HG03565 (cell line): ENCODE measurements around the gene TRIM62.

ENCODE experiments used
- ATAC-seq: cut with Tn5 transposase; IDR thresholded peaks from one replicate; pipeline ENCODE4 v1.9.1; 2021; ENCODE audit warnings: mild to moderate bottlenecking, moderate library complexity; ENCODE audit not compliant: unreplicated experiment

TRIM62 gene

GRCh38 chr1:33180911-33181890, 642 bp downstream of the TRIM62 start:
- no peak for ATAC-seq

GRCh38 chr1:33180226-33180910, 1.5 kb downstream of the TRIM62 start:
- ATAC-seq, result peak; percentile 60

DNA sequence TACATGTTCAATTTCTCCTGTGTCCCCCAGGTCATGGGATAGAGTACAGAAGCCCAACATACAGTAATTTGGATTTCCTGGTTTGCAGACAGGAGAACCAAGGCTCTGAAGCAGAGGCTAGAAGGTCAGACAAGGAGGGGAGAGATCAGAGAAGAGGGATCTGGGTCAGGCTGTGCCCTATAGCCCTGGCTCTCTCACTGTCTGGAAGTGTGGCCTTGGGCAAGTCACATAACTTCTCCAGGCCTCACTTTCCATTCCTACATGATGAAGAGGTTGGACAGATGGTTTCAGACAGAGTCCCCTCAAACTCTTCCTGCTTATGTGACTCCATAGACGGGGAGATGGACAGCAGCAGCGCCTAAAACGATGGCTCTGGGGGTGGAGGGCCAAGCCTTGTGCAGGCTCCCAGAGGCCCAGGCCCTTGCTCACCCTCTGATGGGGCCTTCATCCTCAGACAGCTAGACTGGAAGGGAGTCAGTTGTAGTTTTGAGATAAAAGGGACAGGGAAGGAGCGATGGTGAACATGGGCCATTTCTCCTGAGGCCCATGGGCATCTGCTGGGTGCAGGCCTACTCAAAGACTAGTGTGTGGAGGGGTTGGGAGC, 2.9 kb downstream of the TRIM62 start:
- ATAC-seq, result no peak

- no peak for ATAC-seq
These were observed 3.8 kb downstream of the TRIM62 start for GRCh38 chr1:33177996-33178540.

DNA sequence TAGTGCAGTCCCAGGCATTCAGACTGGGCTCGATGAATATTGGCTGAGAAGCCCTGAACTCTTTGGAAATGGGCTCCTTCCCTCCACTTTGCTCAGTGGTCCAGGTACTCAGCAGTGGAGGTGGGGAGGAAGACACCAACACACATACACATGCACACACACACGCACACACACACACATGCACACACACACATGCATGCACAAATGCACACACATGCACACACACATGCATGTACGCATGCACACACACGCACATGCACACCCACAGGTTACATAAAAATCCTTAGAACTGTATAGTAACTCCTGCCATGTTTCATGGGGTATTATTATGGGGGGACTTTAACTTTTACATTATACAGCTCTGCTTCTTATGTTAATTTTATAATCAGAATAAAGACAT, 5.0 kb downstream of the TRIM62 start:
- ATAC-seq, result no peak

DNA sequence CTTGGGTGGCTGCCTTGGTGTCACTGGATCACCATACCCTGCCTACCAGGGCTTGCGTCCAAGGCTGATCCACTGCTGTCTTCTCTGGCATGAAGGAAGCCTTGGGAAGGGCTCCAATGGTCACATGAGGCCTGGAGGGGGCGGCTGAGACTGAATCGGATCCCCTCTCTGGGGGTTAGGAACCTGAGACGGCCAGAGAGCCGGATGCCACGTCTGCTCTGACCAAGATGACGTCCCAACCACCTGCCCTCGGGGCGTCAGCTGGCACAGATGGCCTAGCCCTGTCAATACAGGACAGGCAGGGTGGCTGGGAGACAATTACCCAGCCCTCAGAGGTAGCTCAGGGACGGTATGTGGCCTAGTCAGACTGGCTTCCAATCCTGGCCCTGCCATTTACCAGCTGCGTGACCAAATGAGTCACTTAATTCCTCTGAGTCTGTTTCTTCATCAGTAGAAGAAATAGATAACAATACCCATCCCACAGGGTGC, 5.4 kb downstream of the TRIM62 start:
- no peak for ATAC-seq

DNA sequence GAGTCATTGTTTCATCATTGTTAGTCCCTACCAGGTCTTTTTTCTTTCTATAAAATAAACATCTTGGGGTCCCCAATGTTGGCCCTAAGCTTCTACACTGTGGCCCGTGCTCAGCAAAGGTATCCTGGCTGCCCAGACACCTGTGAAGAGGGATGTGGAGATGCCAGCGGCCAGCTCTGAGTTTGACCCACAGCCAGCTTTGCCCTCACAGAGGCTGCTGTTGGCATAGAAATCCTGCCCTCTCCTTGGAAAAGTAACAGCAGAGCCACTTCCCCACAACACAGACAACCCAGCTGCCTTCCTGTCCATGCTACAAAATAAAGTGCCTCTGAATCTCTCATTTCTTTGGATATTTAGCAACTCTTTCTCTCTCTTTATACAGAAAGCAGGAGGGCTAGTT, 6.0 kb downstream of the TRIM62 start:
- no peak for ATAC-seq

DNA sequence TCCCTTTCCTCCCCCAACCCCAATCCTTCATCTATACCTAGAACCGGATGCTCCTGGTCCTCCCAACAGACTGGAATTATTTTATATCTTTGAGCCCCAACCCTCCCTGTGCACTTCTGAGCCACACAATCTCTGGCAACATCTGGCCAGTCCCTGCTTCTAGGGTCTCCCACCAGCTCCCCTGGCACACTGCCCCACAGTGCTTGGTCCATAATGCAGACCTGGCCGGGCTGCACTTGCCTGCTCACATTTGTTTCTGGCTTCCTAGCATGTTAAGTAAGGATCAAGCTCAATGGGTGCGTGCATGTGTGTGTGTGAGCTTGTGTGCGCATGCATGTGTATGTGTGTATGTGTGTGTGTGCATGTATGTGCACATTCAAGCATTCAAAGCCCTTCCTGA, 8.8 kb downstream of the TRIM62 start:
- no peak for ATAC-seq

DNA sequence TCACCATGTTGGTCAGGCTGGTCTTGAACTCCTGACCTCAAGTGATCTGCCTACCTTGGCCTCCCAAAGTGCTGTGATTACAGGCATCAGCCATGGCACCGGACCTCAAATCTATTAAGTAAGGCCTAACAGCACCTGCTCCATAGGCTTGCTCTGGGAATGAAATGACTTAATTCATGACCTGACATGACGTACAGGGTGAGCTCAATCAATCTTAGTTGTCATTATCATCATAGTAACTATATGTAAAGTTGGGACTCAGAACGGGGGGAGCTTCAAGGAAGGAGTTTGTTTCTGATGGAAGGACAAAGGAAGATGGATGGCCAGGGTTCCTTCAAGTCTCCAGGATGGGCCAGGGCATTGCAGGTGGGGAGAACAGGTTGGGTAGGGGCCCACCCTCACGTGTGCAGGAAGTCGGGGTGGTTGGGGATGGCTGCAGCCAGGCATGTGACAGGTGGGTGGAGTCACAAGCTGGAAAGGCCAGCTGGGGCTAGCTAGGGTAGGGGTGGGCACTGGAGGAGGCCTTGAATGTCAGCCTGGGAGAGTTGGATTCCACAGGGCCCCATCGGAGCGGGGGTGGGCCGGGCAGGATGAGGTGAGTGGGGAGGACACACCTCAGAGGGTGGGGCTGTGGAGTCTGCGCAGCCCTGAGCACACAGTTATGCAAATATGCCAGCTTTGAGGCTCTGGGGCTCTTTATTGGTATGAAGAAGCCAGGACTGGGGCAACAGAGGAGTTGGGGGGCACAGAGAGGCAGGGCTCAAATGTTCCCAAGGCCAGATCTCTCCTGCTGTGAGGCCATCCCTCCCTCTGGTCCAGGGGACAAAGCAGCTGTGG, 9.6 kb downstream of the TRIM62 start:
- ATAC-seq, result no peak

- no peak for ATAC-seq
These were observed 11.2 kb downstream of the TRIM62 start for GRCh38 chr1:33170351-33171274.

DNA sequence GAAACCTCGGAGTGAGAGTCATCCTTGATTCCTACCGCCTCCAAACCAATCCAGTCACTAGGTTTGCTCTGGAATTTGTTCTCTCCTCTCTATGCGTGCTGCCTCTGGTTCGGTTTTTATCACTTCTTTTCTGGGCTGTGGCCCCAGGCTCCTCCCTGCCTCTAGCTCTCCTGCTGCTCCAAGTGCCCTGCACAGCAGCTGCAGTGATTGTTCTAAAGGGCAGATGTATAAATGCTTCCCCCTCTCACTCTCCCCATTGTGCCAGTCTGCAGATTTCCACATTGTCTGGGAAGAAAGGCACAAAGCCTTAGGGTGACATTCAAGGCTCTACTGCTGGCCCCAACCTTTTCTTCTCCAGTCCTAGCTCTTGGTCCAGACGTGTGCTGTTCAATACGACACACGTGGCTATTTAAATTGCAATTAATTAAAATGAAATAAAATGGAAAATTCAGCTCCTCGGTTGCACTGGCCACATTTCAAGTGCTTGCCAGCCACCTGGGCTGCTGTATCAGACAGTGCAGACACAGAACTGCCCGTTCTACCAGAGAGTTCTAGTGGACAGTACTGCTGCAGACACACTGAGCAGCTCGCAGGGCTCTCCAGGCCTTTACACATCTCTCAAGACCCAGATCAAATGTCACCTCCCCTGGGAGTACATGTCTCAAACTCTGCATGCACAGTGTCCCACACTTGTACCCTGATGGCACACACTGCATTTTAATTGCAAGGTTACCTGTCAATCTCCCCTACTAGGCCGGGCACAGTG, 12.4 kb downstream of the TRIM62 start:
- no peak for ATAC-seq

DNA sequence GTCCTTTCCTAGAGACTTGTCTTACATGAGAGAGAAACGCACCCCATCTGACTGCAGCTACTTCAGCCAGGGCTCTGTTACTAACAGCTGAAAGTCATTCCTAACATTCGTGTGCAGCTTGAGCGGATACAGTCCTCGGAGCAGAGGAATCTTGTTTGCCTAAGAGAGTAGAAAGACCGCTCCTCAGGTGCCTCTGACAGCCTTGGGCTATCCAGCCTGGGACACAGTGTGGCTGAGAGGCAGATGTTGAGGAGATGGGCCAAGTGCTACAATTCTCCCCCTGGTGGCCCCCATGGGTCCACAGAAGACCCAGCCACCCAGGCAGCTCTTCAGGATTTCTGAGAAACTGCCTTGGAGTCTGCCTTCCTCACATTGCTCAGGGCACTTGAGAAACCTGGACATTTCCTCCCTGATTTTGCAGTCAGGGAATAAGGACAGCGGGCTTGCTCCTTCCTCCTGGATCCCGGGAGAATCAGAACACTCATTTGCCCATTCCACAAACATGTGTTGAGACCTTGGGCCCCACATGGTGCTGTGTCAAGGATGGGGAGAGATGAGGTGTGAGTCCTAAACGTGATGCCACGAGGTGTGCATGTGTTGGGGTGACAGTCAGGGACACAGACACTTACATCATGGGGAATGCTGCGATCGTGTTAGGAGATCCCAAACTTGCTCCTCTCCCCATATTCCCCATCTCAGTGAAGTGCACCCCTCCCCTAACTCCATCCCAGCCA, 13.1 kb downstream of the TRIM62 start:
- no peak for ATAC-seq

GRCh38 chr1:33167650-33168447, 14.0 kb downstream of the TRIM62 start:
- no peak for ATAC-seq

GRCh38 chr1:33165809-33166208, 16.0 kb downstream of the TRIM62 start:
- ATAC-seq, result no peak

- ATAC-seq, result no peak
These were observed 16.6 kb downstream of the TRIM62 start for GRCh38 chr1:33165209-33165608.

- no peak for ATAC-seq
These were observed 18.0 kb downstream of the TRIM62 start for GRCh38 chr1:33163621-33164519.
